ENCODE data around the gene ANKRD11. TPM values are rescaled to one million over a fixed set of nuclear protein-coding genes. Genes with fewer than 3 reads are reported as not detected.

ANKRD11 gene
- total RNA-seq, 1 experiment from 2014 or later, result 266 TPM

- POLR2A ChIA-PET, result no interaction called here
- H3K36me3 ChIP-seq (ENCODE audit: control insufficient read depth in 1 of 2, insufficient read depth in 2 of 2, low read length in 2 of 2), result peaks cover 19 to 43% of the 10 kb centered on the region in 2 experiments; a peak in 3 of 4 replicates
These were observed 177.6 kb downstream of the ANKRD11 start for GRCh38 chr16:89312598-89313299.

More at GRCh38 chr16:89312598-89313299, 177.6 kb downstream of the ANKRD11 start:
- TF ChIP-seq POLR2AphosphoS5 (IDR thresholded peaks at IDR 0.05; ENCODE audit: low read depth, low read length) (no peak), RAD21 (IDR thresholded peaks at IDR 0.05; ENCODE audit: low read depth) (no peak), ZBTB33 (IDR thresholded peaks at IDR 0.05; ENCODE audit: extremely low read depth, insufficient replicate concordance, low read length) (no peak), FOSL1 (IDR thresholded peaks at IDR 0.05; ENCODE audit: low read depth) (no peak), JUND (IDR thresholded peaks at IDR 0.05) (no peak), CBX3 (IDR thresholded peaks at IDR 0.05; ENCODE audit: low read depth) (no peak), SIN3A (IDR thresholded peaks at IDR 0.05; ENCODE audit: low read depth) (no peak), POLR2A (IDR thresholded peaks at IDR 0.05; ENCODE audit: borderline replicate concordance, extremely low read depth, insufficient read depth, insufficient read length) (no peak), SRF (IDR thresholded peaks at IDR 0.05; ENCODE audit: low read depth) (no peak), YY1 (IDR thresholded peaks at IDR 0.05; ENCODE audit: extremely low read depth, insufficient replicate concordance, low read depth, low read length) (no peak), MAX (IDR thresholded peaks at IDR 0.05) (no peak), EGR1 (IDR thresholded peaks at IDR 0.05; ENCODE audit: low read depth) (no peak), EZH2phosphoT487 (IDR thresholded peaks at IDR 0.05; ENCODE audit: borderline replicate concordance) (no peak), EZH2 (IDR thresholded peaks at IDR 0.05) (no peak)
- Histone ChIP-seq H3K9me2 (ENCODE audit: insufficient read depth) (no peaks in the 10 kb centered on the region), H3K9ac (ENCODE audit: low read length) (no peak overlapping the region), H3K9me3 (ENCODE audit: control insufficient read depth in 1 of 2, insufficient read depth in 1 of 2, low read depth in 1 of 2, low read length in 2 of 2) (no peaks in the 10 kb centered on the region), H3K27me3 (ENCODE audit: insufficient read depth, low read length) (no peaks in the 10 kb centered on the region), H2AFZ (ENCODE audit: low read depth, low read length, poor library complexity, severe bottlenecking) (no peak overlapping the region), H3K4me3 (replicated peaks in 1 of 2; ENCODE audit: low read depth in 1 of 2, low read length in 2 of 2) (no peak overlapping the region), H3K79me2 (ENCODE audit: insufficient read depth, low read length) (peaks cover 100% of the 10 kb centered on the region), H3K27ac (ENCODE audit: low read depth, low read length) (no peak overlapping the region), H3K4me2 (ENCODE audit: low read length) (no peak overlapping the region), H3K4me1 (ENCODE audit: control insufficient read depth in 1 of 2, insufficient read depth in 2 of 2, low read length in 2 of 2) (peaks cover 24 to 37% of the 10 kb centered on the region in 2 experiments), H4K20me1 (ENCODE audit: insufficient read depth) (peaks cover 30% of the 10 kb centered on the region)
- no TSS peak for BruUV-seq (replicated peaks)
- intact Hi-C loops (cut with micrococcal nuclease), result no loop called here
- ChIA-PET RAD21 (ENCODE audit: low non-redundant PET in 1 of 2, low total read pairs in 2 of 2, uncharacterized antibody in 2 of 2, unreplicated experiment in 2 of 2) (no interaction called here), CTCF (no interaction called here)
- DNase-seq (ENCODE audit: low read depth, low spot score), result no peak
- ATAC-seq, result no peak

Data from HCT116 (cell line).